Measurements from ENCODE around the gene SAPCD1. TPM values are rescaled to one million over a fixed set of nuclear protein-coding genes. Genes with fewer than 3 reads are reported as not detected.
A peak's percentile ranks its signal among the peaks of the same experiment; 100 is the strongest.

SAPCD1 gene
- total RNA-seq, 1 donor from 2014 or later = 16.7 TPM

- Mint-ChIP-seq H3K4me3 (peak overlapping the region; percentile 73), H3K9me3 (no peaks in the 10 kb centered on the region), H3K36me3 (ENCODE audit: low read depth) (peaks cover 20% of the 10 kb centered on the region), H3K27ac (peak overlapping the region; percentile 95), H3K4me1 (ENCODE audit: low read depth) (peaks cover 37% of the 10 kb centered on the region), H3K27me3 (ENCODE audit: insufficient read depth) (no peaks in the 10 kb centered on the region)
- intact Hi-C loops (cut with micrococcal nuclease) = loop anchor here (2.0 to 10.0 kb wide), 4 partner anchors 17 to 1041 kb away; partner anchors contain the start of genes GPSM3, PBX2, PSMB9 and TAP1
- DNase-seq (ENCODE audit: low spot score) = no peak
These were observed 51.0 kb downstream of the SAPCD1 start for GRCh38 chr6:31813465-31813849.

Other genes starting within 250 kb of the SAPCD1 start
- not detected in 2 replicates for gene MCCD1, start 233.7 kb upstream of the SAPCD1 start, total RNA-seq
- 628 and 637 TPM in 2 replicates for gene DDX39B, start 220.7 kb upstream of the SAPCD1 start, total RNA-seq
- gene ATP6V1G2, start 216.0 kb upstream of the SAPCD1 start, total RNA-seq = 1.2 and 1.4 TPM in 2 replicates
- gene NFKBIL1, start 215.0 kb upstream of the SAPCD1 start, total RNA-seq = 18.2 and 18.9 TPM in 2 replicates
- gene LTA, start 190.4 kb upstream of the SAPCD1 start, total RNA-seq = 1,021 and 1,078 TPM in 2 replicates
- 427 and 430 TPM in 2 replicates for gene TNF, start 187.1 kb upstream of the SAPCD1 start, total RNA-seq
- gene LTB, start 180.2 kb upstream of the SAPCD1 start, total RNA-seq = 270 and 277 TPM in 2 replicates
- 63.0 and 66.6 TPM in 2 replicates for gene LST1, start 176.4 kb upstream of the SAPCD1 start, total RNA-seq
- 19.1 and 20.3 TPM in 2 replicates for gene NCR3, start 169.7 kb upstream of the SAPCD1 start, total RNA-seq
- 55.5 and 61.5 TPM in 2 replicates for gene AIF1, start 147.4 kb upstream of the SAPCD1 start, total RNA-seq
- gene PRRC2A, start 141.9 kb upstream of the SAPCD1 start, total RNA-seq = 281 and 283 TPM in 2 replicates
- gene BAG6, start 110.0 kb upstream of the SAPCD1 start, total RNA-seq = 319 and 323 TPM in 2 replicates
- gene APOM, start 106.8 kb upstream of the SAPCD1 start, total RNA-seq = 1.8 and 3.7 TPM in 2 replicates
- gene C6orf47, start 101.9 kb upstream of the SAPCD1 start, total RNA-seq = 18.1 and 19.1 TPM in 2 replicates
- gene GPANK1, start 97.7 kb upstream of the SAPCD1 start, total RNA-seq = 34.8 and 37.2 TPM in 2 replicates
- 302 and 308 TPM in 2 replicates for gene CSNK2B, start 96.6 kb upstream of the SAPCD1 start, total RNA-seq
- 29.5 and 35.1 TPM in 2 replicates for gene LY6G5B, start 92.7 kb upstream of the SAPCD1 start, total RNA-seq
- 4.7 and 4.9 TPM in 2 replicates for gene LY6G5C, start 81.6 kb upstream of the SAPCD1 start, total RNA-seq
- gene ABHD16A, start 59.3 kb upstream of the SAPCD1 start, total RNA-seq = 45.7 and 46.5 TPM in 2 replicates
- not detected in 2 replicates for gene LY6G6F, start 55.8 kb upstream of the SAPCD1 start, total RNA-seq
- gene LY6G6D, start 47.3 kb upstream of the SAPCD1 start, total RNA-seq = not detected in 2 replicates
- gene LY6G6C, start 40.9 kb upstream of the SAPCD1 start, total RNA-seq = not detected in 2 replicates
- gene MPIG6B, start 39.3 kb upstream of the SAPCD1 start, total RNA-seq = not detected in 2 replicates
- 4.9 and 5.7 TPM in 2 replicates for gene DDAH2, start 33.4 kb upstream of the SAPCD1 start, total RNA-seq
- gene CLIC1, start 26.1 kb upstream of the SAPCD1 start, total RNA-seq = 398 and 399 TPM in 2 replicates
- 80.5 and 83.4 TPM in 2 replicates for gene MSH5, start 22.7 kb upstream of the SAPCD1 start, total RNA-seq
- 2.9 and 5.0 TPM in 2 replicates for gene VWA7, start 14.7 kb downstream of the SAPCD1 start, total RNA-seq
- 150 and 161 TPM in 2 replicates for gene VARS1, start 33.1 kb downstream of the SAPCD1 start, total RNA-seq
- gene LSM2, start 44.3 kb downstream of the SAPCD1 start, total RNA-seq = 136 and 137 TPM in 2 replicates
- gene HSPA1L, start 52.6 kb downstream of the SAPCD1 start, total RNA-seq = 2.2 and 2.9 TPM in 2 replicates
- gene HSPA1A, start 52.9 kb downstream of the SAPCD1 start, total RNA-seq = 173 and 175 TPM in 2 replicates
- gene HSPA1B, start 65.1 kb downstream of the SAPCD1 start, total RNA-seq = 152 and 155 TPM in 2 replicates
- gene NEU1, start 100.2 kb downstream of the SAPCD1 start, total RNA-seq = 22.1 and 24.3 TPM in 2 replicates
- 0.12 TPM in 1 of 2 replicates, not detected in the other for gene SLC44A4, start 116.3 kb downstream of the SAPCD1 start, total RNA-seq
- 75.9 and 80.4 TPM in 2 replicates for gene EHMT2, start 135.0 kb downstream of the SAPCD1 start, total RNA-seq
- gene ZBTB12, start 139.4 kb downstream of the SAPCD1 start, total RNA-seq = 4.6 and 5.1 TPM in 2 replicates
- 0.88 and 1.6 TPM in 2 replicates for gene C2, start 165.1 kb downstream of the SAPCD1 start, total RNA-seq
- gene CFB, start 183.4 kb downstream of the SAPCD1 start, total RNA-seq = 0.21 TPM in 1 of 2 replicates, not detected in the other
- 92.3 and 97.7 TPM in 2 replicates for gene NELFE, start 196.3 kb downstream of the SAPCD1 start, total RNA-seq
- gene SKIC2, start 196.5 kb downstream of the SAPCD1 start, total RNA-seq = 85.8 and 101 TPM in 2 replicates
- 14.1 and 15.2 TPM in 2 replicates for gene DXO, start 209.5 kb downstream of the SAPCD1 start, total RNA-seq
- gene C4A, start 219.4 kb downstream of the SAPCD1 start, total RNA-seq = 4.0 and 4.1 TPM in 2 replicates